ENCODE data around the gene KIAA1549.

DNA sequence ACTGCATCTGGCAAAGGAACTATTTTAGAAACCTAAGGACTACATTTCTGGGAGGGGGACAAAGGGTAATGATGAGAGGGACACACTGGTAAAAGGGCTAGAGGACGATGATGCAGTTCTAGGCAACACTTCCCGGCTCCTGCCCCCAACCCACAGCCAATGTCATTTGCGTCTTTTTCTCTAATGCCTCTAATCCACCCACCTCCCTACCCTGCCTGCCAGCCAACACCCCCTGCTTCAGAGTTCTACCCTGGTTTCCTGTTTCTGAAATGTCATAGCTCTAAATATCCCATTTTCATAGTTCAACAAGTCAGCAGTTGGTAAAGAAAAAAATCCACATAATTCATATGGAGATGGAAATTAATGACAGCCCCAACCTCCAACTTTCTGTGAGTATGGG is 79.0 kb downstream of the KIAA1549 start:
- TF ChIP-seq, protein P1, sequence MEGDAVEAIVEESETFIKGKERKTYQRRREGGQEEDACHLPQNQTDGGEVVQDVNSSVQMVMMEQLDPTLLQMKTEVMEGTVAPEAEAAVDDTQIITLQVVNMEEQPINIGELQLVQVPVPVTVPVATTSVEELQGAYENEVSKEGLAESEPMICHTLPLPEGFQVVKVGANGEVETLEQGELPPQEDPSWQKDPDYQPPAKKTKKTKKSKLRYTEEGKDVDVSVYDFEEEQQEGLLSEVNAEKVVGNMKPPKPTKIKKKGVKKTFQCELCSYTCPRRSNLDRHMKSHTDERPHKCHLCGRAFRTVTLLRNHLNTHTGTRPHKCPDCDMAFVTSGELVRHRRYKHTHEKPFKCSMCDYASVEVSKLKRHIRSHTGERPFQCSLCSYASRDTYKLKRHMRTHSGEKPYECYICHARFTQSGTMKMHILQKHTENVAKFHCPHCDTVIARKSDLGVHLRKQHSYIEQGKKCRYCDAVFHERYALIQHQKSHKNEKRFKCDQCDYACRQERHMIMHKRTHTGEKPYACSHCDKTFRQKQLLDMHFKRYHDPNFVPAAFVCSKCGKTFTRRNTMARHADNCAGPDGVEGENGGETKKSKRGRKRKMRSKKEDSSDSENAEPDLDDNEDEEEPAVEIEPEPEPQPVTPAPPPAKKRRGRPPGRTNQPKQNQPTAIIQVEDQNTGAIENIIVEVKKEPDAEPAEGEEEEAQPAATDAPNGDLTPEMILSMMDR (IDR thresholded peaks at IDR 0.05; ENCODE audit: insufficient read depth, low read length, poor library complexity, severe bottlenecking): no peak
- TF ChIP-seq EZH2phosphoT487 (conservative IDR thresholded peaks at IDR 0.05; ENCODE audit: low read length): no peak
